ENCODE results near the gene DUSP3. TPM values are rescaled to one million over a fixed set of nuclear protein-coding genes. Genes with fewer than 3 reads are reported as not detected.

The DUSP3 gene
- total RNA-seq, 1 experiment from 2014 or later: 50.7 TPM

DNA sequence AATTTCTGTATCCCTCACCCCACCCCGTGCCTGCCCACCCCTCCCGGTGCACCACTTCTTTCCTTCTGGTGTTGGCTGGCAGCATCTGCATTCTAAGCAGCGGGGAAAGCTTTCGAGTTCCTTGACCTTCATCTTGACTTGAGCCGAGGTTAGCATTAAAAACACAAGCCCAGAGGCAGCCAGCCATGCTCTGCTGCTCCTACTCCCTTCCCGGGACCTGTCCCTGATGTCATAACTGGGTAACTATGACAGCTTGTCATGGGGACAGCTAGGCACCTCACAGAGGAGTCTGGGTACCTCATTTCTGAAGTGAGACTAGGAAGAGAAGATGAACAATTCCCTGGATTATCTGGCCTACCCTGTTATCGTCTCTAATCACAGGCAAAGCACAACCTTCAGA lies 1.4 kb upstream of the DUSP3 start, which contains the start of gene CFAP97D1:
TSS of gene CFAP97D1 (plus strand) at position 301 of the 400 bp plus-strand sequence. CDS start at position 329, 28 bp downstream.
- H3K79me2 ChIP-seq (ENCODE audit: low read length): peaks cover 32% of the 10 kb centered on the region
- DNase-seq (no peak), ATAC-seq (no peak)
- ChIA-PET POLR2A (ENCODE audit: unreplicated experiment) (interaction anchor here (0.6 kb wide), 1 partner anchor 13 kb away, joined by 17 read pairs; no protein-coding TSS in a partner anchor), CTCF (no interaction called here)
- TF ChIP-seq, protein P1, sequence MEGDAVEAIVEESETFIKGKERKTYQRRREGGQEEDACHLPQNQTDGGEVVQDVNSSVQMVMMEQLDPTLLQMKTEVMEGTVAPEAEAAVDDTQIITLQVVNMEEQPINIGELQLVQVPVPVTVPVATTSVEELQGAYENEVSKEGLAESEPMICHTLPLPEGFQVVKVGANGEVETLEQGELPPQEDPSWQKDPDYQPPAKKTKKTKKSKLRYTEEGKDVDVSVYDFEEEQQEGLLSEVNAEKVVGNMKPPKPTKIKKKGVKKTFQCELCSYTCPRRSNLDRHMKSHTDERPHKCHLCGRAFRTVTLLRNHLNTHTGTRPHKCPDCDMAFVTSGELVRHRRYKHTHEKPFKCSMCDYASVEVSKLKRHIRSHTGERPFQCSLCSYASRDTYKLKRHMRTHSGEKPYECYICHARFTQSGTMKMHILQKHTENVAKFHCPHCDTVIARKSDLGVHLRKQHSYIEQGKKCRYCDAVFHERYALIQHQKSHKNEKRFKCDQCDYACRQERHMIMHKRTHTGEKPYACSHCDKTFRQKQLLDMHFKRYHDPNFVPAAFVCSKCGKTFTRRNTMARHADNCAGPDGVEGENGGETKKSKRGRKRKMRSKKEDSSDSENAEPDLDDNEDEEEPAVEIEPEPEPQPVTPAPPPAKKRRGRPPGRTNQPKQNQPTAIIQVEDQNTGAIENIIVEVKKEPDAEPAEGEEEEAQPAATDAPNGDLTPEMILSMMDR (conservative IDR thresholded peaks at IDR 0.05; ENCODE audit: low read depth, low read length): no peak
- TF ChIP-seq EZH2phosphoT487 (IDR thresholded peaks at IDR 0.05; ENCODE audit: borderline replicate concordance, low read length) (no peak), EZH2 (IDR thresholded peaks at IDR 0.05; ENCODE audit: low read length, unreplicated experiment) (no peak)
- H3K9me3 ChIP-seq (ENCODE audit: low read length): no peaks in the 10 kb centered on the region
- no TSS peak for BruUV-seq (replicated peaks)
- peak within 1 kb of the TSS; percentile 96 for H3K9ac ChIP-seq (ENCODE audit: low read length)
- H3K4me2 ChIP-seq (ENCODE audit: low read length): peak within 1 kb of the TSS; percentile 98
- H3K27ac ChIP-seq (ENCODE audit: low read length): no peak within 1 kb of the TSS
- no peaks in the 10 kb centered on the region for H3K27me3 ChIP-seq (ENCODE audit: low read length)
- peak within 1 kb of the TSS; percentile 93 for H2AFZ ChIP-seq (ENCODE audit: low read length)
- H3K4me3 ChIP-seq (ENCODE audit: low read length): peak within 1 kb of the TSS; percentile 94
- intact Hi-C loops (cut with micrococcal nuclease): no loop called here
- H3K4me1 ChIP-seq (ENCODE audit: insufficient read depth, low read length): peaks cover 35% of the 10 kb centered on the region
- no peaks in the 10 kb centered on the region for H3K9me2 ChIP-seq (replicated peaks; ENCODE audit: low read length)
- H4K20me1 ChIP-seq (ENCODE audit: low read length): peaks cover 14% of the 10 kb centered on the region
- H3K36me3 ChIP-seq (ENCODE audit: low read depth, low read length): peaks cover 13% of the 10 kb centered on the region
- H3F3A ChIP-seq (ENCODE audit: low read length, unreplicated experiment): no peaks in the 10 kb centered on the region

DNA sequence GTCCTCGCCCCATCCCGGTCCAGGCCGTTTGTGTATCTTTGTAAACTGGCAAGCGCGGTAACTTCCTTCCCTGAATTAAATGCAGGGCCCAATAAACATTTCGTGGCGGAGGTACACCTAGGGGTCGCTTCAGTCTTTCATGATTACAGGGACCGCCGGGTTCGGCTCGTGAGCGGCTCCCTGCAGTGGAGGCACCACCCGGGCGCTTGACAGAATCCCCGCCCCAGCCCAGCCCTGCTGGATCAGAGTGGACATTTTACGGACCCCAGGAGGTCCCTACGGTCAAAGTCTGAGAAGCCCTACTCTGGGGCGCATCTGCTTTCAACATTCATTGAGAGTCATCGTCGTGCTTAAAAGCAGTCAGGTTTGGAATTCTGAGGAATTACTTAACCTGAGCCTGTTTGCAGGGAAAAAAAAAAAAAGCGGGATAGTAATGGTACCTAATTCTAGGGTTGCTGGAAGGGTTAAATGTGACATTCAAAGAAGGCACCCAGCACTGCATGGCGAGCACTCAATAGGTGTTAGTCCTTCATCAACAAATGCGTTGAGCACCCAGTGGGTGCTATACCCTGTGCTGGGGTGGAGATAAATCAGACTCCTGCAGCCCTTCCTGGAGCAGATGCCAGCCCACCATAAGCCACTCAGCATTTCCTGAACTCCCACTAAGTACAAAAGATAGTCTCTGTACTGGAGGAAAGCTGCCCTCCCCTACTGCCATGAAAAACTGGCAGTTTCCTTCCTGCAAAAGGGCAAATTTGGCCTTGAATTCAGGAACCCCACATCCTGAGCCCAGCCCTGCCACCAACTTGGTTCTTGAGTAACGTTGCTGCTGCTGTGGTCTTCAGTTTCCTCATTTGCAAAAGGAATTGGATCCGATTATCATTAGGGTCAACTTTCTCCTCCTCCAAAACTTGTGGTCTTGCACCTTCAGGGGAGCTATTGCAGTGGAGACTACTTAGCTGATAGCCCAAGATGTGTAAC lies 658 bp upstream of the DUSP3 start:
- CTCF ChIA-PET: interaction anchor here (0.6 to 1.0 kb wide), 2 partner anchors 64 to 67 kb away, joined by 4 to 7 read pairs; no protein-coding TSS in a partner anchor
- Histone ChIP-seq H3K27ac (ENCODE audit: low read length) (no peak overlapping the region), H3K36me3 (ENCODE audit: low read depth, low read length) (peaks cover 20% of the 10 kb centered on the region), H3K9ac (ENCODE audit: low read length) (peak overlapping the region; percentile 96), H3F3A (ENCODE audit: low read length, unreplicated experiment) (no peaks in the 10 kb centered on the region), H2AFZ (ENCODE audit: low read length) (peak overlapping the region; percentile 93), H3K4me2 (ENCODE audit: low read length) (peak overlapping the region; percentile 98), H3K27me3 (ENCODE audit: low read length) (no peaks in the 10 kb centered on the region), H3K79me2 (ENCODE audit: low read length) (peaks cover 35% of the 10 kb centered on the region), H3K4me3 (ENCODE audit: low read length) (peak overlapping the region; percentile 94), H3K4me1 (ENCODE audit: insufficient read depth, low read length) (peaks cover 28% of the 10 kb centered on the region), H4K20me1 (ENCODE audit: low read length) (peaks cover 19% of the 10 kb centered on the region), H3K9me3 (ENCODE audit: low read length) (no peaks in the 10 kb centered on the region), H3K9me2 (replicated peaks; ENCODE audit: low read length) (no peaks in the 10 kb centered on the region)
- POLR2A ChIA-PET (ENCODE audit: unreplicated experiment): interaction anchor here (0.5 to 0.6 kb wide), 4 partner anchors 21 to 199 kb away, joined by 3 to 14 read pairs (median 4); no protein-coding TSS in a partner anchor
- intact Hi-C loops (cut with micrococcal nuclease): loop anchor here (2.0 kb wide), 1 partner anchor 67 kb away; the partner anchor contains the start of gene CD300LG
- TF ChIP-seq EZH2phosphoT487 (IDR thresholded peaks at IDR 0.05; ENCODE audit: borderline replicate concordance, low read length): no peak
- no peak for TF ChIP-seq EZH2 (IDR thresholded peaks at IDR 0.05; ENCODE audit: low read length, unreplicated experiment)
- TF ChIP-seq, protein P1 (conservative IDR thresholded peaks at IDR 0.05; ENCODE audit: low read depth, low read length): peak; percentile 47
- peak; percentile 35 for ATAC-seq
- DNase-seq: no peak
- TSS peak; percentile 70 for BruUV-seq (replicated peaks)

All from PC-3 (cell line).